Body of pancreas (tissue), 4 donors: ENCODE data around the gene MRPL34.

ENCODE experiments used
- POLR2A ChIP-seq, 3 donors: fragments of 450-650 bp; IDR thresholded peaks; one replicate each; pipeline ENCODE4 v1.6.1; 2016; ENCODE audit warnings: antibody characterized with exemption in 3 of 3, mild to moderate bottlenecking in 2 of 3
- TF ChIP-seq, protein P1 (sequence below), 7 experiments: fragments of 450-650 bp in 4 of 7; fragments of 200-600 bp in 3 of 7; sonication (generic) in 3 of 7; IDR thresholded peaks; one replicate each; pipeline ENCODE4 v1.5.1; 2016 to 2019; ENCODE audit warnings: antibody characterized with exemption in 7 of 7

DNA sequence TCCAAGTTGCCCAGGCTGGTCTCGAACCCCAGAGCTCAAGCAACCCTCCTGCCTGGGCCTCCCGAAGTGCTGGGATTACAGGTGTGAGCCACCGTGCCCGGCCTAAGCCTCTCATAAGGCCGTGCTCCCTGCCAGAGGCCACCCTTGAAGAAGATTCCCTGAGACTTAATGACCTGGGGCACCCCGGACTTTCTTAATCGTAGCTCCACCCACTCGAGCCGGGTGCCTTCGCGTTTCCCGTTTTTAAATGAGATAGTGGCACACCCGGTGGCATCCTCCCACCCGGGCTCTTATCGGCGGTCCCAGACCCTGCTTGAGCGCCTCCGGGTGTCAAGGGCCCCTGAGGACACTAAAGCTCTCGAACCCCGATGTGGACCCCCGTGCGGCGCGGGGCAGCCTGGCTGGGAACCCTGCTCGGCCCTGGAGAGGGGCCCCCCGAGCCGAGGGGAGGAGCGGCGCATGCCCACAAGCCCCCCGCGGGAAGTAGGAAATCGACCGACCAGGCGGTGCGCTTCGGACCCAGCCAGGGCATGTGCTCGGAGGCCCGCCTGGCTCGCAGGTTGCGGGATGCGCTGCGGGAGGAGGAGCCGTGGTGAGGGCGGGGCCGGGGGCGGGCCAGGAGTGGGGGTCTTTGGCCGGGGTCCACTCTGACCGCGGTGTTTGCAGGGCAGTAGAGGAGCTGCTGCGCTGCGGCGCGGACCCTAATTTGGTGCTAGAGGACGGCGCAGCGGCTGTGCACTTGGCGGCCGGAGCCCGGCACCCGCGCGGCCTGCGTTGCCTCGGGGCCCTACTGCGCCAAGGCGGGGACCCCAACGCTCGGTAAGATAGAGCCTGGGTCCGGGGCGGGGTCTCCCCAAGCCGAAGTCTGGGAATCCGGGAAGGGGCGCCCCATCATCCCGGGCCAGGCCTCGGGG lies 24.0 kb upstream of the MRPL34 start, which contains the start of gene ANKLE1:
- TF ChIP-seq, protein P1, sequence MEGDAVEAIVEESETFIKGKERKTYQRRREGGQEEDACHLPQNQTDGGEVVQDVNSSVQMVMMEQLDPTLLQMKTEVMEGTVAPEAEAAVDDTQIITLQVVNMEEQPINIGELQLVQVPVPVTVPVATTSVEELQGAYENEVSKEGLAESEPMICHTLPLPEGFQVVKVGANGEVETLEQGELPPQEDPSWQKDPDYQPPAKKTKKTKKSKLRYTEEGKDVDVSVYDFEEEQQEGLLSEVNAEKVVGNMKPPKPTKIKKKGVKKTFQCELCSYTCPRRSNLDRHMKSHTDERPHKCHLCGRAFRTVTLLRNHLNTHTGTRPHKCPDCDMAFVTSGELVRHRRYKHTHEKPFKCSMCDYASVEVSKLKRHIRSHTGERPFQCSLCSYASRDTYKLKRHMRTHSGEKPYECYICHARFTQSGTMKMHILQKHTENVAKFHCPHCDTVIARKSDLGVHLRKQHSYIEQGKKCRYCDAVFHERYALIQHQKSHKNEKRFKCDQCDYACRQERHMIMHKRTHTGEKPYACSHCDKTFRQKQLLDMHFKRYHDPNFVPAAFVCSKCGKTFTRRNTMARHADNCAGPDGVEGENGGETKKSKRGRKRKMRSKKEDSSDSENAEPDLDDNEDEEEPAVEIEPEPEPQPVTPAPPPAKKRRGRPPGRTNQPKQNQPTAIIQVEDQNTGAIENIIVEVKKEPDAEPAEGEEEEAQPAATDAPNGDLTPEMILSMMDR (IDR thresholded peaks at IDR 0.05): no peak
- TF ChIP-seq POLR2A (IDR thresholded peaks at IDR 0.05): no peak
